C4-2B (cell line): Measurements from ENCODE around the gene CACUL1.

Experiments used
- ZFX ChIP-seq: fragments of 450-650 bp; IDR thresholded peaks from 2 replicates; pipeline ENCODE4 v1.6.1; 2017
- TF ChIP-seq, protein P1 (sequence below): fragments of 450-650 bp; conservative IDR thresholded peaks from 2 replicates; pipeline ENCODE4 v1.5.1; 2017; ENCODE audit warnings: mild to moderate bottlenecking

DNA sequence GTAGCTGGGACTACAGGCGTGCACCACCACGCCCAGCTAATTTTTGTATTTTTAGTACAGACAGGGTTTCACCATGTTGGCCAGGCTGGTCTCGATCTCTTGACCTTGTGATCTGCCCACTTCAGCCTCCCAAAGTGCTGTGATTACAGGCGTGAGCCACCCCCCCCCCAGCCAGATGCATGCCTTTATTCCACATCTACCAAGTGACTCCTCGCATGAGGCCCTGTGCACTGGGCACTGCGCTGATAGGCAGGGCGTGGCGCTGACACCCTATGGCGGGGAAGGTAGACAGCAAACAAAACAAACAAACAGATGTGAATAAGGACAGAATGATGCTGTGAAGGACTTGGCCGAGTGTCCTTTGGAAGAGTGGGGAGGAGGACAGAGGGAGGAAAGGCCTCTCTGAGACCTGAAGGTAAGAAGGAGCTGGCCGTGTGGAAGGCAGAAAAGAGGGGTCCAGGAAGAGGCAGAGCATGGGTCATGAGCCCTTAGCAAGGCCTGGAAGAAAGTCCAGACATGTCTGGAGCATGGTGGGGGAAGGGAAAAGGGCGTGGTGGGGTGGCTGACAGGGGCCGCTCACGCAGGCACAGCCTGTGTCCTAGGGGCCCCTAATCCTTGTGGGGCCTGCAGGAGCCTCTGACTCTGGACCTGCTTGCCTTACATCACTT, 47.5 kb upstream of the CACUL1 start:
- TF ChIP-seq, protein P1, sequence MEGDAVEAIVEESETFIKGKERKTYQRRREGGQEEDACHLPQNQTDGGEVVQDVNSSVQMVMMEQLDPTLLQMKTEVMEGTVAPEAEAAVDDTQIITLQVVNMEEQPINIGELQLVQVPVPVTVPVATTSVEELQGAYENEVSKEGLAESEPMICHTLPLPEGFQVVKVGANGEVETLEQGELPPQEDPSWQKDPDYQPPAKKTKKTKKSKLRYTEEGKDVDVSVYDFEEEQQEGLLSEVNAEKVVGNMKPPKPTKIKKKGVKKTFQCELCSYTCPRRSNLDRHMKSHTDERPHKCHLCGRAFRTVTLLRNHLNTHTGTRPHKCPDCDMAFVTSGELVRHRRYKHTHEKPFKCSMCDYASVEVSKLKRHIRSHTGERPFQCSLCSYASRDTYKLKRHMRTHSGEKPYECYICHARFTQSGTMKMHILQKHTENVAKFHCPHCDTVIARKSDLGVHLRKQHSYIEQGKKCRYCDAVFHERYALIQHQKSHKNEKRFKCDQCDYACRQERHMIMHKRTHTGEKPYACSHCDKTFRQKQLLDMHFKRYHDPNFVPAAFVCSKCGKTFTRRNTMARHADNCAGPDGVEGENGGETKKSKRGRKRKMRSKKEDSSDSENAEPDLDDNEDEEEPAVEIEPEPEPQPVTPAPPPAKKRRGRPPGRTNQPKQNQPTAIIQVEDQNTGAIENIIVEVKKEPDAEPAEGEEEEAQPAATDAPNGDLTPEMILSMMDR: no peak
- TF ChIP-seq ZFX: no peak
